Measurements from ENCODE around the gene LETM1.

LETM1 gene

DNA sequence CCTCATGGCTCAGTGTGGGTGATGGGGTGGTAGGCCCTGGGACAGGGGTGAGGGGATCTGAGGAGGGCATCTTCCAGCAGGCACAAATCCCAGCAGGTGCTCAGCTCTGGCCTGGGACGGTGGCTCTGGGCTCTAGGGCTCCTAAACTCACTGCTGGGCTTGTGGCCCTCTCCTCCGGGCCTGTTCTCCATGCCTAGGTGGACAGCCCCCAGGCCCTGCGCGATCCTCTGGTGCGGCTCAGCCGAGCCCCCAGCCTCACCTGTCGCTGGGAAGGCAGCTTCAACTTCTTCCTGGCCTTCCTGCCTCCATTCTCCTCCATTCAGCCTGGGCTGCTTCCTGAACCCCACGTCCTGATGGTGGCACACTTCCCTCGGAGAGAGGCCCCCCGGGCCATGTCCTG is 82.2 kb downstream of the LETM1 start:
- no peak for DNase-seq

DNA sequence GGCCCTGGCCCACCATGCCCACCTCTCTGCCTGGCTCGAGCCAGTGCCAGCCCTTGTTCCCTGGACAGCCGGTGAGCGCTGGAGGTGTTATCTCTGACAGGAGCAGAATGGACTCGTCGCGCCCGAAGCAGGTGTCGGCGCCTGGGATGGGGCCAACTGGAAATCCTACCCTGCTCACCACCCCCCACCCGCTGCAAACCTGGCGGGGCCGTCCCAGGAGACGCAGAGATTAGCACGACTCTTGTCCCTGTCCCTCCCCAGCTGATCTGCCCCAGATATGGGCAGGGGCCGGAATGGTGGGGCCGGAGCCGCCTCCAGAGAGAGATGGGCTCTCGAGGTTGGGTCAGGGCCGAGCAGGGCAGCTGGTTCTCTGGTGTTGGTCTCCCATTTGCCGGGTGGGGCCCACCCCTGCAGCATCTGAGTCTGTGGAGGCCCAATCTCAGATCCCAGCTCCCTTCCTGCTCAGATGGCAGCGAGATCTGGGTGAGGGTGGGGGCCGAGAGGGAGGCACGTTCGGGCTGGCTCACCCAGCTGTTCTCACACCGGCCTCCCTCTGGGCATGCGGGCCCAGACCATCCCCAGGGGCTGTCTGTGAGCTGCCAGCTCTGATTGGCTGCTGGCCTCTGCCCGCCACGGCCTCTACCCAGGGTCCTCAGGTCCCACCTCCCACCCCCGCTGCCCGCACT is 83.0 kb downstream of the LETM1 start:
- DNase-seq: no peak

DNA sequence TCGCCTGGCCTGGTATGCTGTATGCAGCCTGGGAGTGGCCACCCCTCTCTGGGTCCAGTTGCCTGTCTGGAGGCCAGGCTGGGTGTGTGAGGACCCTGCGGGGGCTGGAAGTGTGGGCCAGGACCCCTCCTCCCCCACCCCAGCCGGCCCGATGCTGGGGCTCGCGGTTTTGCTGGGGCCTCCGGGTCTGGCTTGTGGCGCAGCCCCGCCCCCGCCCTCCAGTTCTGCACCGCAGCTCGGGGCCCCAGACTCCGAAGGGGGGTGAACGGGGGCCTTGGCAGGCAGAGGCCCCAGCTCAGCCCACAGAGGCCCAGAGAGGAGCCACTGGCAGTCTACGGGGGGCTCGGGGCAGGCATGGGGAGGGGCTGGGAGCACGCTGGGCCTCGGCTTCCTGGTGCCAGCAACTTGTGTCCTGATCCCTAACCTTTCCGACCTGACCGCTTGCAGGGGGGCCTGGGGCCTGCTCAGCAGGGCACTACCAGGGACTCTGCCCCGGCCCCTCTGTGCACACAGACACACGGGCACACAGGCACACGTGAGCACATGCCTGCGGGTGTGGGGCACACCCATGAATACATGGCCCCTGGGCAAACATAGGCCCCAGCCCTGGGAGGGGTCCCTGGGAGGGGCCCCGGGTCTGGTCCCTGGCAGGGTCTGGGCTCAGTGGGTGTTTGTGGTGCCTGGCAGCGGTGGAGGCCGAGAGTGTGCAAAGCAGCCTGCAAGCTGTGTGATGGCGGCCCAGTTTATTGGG is 84.2 kb downstream of the LETM1 start:
- DNase-seq: peak; percentile 16

DNA sequence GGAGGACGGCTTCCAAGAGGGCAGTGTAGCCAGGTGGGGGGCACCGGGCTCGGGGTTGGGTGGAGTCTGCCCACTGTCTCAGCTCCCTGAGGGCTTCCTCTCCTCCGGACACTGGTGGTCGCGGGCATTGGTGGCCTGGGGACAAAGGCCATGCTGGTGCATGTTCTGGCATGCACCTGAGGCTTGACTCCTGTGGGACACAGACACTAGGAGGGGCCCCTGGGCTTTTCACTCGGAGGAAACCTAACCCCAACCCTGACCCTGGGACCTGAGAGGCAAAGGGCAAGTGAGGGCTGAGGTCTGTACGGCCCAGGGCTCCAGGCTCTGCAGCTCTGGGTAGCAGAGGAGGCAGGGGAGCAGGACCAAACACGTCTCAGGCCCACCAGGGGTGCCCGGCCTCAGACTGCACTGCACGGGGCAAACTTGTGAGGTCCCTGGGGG is 85.1 kb downstream of the LETM1 start:
- DNase-seq: no peak

DNA sequence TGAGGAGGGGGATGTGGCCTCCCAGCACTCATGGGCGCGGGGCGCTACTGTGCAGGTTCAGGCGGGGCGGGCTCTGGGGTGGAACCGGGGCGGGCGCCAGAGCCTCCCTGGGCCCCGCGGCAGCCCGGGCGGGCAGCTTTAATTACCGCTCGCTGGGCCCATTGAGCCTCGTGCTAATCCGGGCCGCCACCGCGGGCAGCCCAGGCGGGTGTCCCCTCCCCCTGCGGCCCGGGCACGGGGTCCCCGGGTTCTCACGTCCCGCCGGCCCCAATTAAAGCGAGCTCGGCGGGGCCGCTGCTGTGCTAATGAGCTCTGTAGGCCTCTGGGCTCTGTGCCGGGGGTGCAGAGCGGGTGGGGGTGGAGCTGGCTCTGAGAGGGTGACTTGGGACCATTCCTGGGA is 85.7 kb downstream of the LETM1 start:
- DNase-seq: no peak

DNA sequence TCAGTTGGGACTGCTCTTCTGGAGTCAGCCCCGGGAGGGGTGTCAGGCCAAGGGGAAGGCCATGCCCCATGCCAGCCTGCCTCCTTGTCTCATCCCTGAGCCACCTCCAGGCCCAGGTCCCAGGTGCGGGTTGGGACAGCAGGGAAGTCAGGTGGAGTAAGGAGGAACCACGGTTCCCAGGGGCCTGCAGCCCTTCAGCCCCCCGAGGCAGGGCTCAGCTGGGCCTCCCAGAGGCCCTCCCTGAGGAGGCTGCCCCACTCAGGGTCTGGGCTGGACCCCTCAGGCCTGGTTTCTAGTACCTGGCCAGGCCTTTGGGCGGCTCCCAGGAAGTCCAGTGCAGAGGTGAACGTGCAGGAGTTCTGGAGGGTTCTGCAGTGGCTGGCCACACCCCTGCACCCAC is 86.3 kb downstream of the LETM1 start:
- no peak for DNase-seq

DNA sequence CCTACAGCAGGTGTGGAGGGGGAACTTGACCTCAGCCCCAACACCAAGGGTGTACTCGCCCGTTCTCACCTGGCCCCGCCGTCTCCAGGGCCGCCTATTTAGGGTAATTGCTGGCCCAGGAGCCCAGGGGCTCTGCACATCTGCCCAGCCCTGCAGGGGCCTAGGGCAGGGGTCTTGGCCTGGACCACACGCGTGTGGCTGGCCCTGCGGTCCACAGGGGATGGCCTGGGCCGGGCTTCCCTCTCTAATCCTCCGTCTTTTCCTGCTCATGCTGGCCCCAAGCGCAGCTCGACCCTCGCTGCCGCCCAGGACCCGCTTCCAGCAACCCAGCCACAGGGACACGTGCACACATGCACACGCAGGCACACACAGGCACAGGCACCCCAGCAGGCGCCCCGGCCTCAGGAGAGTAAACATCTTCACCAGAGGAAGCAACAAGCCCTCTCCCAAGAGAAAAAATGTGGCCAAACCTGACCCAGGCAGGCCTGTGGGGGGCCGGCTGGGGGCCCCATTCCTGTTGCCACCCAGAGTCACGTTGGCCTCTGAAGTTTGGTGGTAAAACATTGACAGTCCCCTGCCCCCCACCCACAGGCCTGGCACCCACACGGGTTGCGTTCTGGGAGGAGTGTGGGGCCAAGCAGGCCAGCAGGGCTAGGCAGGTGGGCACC is 87.5 kb downstream of the LETM1 start:
- DNase-seq: no peak

DNA sequence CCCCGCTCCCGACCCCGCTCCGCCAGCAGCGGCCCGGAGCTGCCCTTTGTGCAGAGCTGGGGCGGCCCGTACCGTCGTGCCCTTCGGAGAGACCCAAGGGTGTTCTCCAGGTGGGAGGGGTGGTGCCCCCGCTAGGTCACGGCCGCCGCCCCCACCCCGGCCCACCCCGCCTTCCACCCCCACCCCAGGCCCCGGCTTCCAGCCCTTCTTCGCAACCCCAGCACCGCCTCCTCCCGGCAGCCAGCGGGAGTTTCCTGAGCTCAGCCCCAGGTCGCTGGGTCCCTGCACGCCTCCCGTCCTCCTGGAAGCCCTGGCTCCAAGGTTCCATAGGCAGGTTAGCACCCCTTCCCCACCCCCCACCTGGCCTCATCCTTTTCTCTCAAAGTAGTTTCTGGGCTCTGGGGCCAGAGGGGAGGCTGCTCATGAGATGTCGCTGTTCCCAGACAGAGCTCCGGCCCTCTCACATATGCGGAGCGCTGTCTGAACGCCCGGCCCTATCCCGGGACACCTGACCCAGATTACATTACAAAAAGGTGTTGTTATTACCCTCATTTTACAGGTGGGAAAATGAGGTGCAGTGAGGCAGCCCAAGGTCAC is 88.1 kb downstream of the LETM1 start:
- DNase-seq: no peak

DNA sequence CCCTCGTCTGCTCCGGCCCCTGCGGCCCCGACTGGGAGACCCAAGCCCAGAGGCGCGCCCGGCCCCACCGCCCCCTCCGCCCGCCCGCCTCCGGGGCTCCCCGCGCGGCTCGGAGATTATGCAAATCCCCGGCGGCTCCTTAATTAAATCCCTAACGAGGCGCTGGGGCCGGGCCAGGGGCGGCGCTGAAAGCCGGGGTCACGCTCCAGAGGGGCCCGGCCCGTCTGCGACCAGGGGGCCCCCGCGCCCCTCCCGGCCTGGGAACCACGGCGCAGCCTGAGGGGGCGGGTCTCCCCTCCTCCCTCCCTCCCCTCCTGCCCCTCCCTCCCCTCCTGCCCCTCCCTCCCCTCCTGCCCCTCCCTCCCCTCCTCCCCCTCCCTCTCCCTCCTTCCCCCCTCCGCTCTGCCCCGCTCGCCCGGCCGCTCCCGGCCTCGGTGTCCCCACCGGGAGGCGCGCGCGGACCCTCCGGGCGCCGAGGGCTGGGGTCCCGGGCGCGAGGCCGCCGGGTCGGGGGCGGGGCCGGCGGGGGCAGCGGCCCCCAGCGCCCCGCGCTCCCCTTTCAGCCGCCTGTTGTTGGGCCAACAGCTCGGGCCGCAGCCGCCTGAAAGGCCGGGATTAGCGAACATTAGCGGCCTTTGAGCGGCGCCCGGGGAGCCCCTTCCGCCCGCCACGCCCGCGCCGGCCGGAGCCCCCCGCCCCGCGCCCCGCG is 88.7 kb downstream of the LETM1 start:
- no peak for DNase-seq

DNA sequence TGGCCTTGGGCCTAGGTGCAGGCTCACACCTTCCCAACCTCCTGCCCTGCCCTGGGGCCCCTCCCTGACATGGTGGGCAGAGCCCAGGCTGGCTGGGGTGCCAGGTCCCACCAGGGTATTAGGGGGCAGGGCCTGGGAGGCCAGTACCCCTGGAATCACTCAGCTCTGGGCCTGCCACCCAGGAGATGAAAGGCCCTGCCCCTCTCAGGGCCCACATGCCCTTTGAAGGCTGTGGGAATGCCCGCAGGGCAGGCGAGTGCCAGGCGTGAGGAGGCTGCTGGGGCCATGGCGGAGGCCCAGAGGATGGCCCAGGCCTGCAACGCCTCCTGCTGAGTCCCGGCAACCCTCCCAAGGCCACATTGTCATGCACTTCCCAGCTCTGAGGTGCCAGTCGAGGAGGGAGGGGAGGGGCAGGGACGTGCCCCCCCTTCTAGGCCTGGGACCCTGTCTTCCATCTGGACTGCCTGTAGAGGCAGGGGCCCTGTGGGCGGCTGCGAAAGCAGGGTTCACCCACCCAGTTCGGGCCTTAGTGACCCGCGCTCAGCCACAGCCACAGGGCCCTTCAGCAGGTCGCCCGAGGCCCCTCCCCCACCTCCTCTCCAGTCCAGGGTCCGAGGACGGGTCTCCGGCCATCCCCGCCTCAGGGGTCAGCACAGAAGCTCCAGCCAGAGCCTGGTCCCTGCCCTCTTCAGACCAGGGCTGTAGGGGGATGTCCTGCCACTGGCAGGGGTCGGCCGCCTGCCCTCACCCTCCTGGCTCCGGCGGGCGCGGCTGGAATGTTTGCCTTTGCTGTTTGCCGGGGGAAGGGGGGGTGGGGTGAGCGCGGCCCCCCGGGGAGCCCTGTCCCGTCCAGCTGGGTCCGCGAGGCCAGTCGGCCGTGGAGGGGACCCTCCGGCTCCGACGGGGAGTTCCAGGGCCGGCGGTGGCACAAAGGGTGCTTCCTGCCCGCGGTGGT is 89.6 kb downstream of the LETM1 start:
- DNase-seq: no peak

DNA sequence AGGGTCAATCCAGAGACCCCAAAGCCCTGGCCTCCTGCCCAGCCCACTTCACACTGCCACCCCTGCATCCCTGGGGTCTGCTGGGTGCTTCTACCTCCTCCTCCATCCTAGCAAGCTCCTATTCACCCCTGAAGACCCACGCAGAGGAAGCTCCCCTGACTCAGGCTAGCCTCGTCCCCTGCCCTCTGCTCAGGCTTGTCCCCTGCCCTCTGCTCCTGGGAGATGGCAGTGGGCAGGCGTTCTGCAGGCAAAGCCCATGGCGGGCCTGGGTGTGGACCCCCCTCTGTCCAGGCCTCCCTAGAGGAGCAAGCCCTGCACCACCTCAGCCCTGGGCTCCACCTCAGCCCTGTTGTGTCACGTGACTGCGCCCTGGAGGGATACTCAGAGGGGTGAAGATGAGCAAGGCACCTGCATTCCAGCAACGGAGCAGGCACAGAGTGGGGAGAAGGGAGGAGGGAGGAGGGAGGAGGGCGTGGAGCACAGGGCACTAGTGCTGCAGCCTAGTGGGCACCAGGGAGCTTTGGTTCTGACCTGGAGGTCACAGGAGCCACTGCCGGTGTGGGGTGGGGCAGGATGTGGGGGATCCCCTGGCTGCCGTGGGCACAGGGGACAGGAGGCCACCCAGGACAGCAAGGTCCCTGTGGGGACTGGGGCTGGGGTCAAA is 90.4 kb downstream of the LETM1 start:
- DNase-seq: no peak

DNA sequence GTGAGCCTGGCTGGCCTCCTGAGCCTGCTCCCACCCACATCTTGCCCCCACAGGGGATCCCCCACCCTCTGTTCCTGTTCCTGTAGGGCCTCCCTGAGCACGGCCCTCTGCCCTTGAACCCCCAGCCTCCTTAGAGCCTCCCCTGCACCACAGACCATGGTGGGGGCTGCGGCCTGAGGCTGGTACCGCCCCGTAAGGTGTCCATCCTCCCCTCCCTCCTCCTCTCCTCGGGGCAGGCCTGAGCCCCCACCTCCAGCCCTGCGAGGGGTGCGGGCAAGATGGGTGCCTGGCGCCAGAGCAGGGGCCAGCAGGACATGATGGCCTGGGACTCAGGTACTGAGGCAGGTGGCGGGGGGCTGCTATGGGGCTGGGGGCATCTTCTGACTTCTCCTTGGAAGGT is 91.3 kb downstream of the LETM1 start:
- DNase-seq: no peak

DNA sequence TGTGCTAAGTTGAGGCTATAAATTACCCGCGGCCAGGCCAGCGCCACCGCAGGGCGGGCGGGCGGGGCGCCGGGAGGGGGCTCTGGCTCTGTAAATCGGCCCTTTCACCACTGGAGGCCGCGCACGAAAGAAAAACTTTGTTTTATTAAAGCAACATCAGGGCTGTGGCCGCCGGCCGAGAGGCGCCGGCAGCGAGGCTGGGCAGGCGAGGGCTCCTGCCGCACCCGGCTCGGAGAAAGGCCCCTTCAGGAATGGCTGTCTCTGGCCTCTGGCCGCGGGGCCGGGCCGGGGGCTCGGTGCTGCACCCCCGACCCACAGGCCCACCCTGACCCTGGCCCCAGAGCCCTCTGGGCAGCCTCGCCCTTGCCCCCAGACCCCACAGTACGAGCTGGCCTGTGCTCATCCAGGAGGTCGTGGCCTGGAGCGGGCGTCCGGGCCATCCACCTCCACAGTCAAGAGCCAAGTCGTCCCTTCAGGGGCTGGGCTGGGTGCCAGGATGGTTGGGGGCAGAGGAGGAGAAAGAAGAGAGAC is 92.3 kb downstream of the LETM1 start:
- peak; percentile 53 for DNase-seq

DNA sequence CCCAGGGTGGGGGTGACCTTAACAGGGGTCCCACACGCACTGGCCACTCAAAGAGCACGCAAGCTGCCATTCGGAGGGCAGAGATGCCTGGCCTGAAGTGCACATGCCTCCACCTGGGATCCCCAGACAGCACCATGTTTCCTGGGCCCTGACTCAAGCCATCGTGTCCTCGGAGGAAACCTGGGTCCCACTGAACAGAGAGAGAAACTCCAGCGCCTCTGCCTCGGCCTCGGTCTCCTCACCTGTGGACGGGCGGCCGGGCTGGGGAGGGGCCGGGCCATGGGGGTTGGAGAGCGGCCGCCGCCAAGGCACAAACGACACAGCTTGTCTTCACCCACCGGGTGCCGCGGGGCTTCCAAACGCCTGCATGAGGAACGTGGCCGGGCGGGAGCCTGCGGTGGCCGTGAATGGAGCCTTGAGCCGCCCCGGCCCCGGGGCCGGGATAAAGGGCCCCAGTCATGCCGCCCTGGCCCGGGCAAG is 92.8 kb downstream of the LETM1 start:
- no peak for DNase-seq

DNA sequence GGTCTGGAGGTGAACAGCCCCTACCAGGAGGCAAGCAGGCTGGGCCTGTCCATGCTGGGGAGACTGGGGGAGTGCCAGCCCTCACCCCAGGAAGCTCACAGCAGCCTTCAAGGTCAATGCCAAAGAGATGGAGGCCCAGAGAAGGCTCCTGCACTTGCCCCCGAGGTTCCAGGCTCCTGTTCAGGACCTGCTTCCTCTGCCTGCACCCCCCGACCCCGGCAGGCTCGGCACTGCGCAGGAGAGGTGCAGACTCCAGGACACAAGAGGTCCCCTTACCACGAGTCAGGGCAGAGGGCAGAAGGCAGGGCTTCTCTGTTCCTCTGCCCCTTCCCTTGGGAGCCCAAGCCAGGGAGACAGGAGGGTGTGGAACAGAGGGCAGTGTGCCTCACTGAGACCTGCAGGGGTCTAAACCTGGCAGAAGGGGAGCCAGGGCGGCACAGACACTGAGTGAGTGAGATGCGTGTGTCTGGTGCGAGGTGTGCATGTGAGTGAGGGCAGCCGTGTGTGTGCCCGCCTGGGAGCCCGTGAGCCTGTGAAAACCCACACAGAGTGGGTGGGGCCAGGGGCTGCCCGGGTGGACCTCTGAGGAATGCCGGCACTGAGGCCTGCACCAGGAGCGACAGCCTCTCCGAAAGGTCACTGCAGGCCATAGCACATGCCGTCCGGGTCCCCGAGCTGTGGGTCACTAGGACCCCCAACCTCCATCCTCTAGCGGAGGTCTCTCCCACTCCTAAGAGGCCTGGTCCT is 93.5 kb downstream of the LETM1 start:
- no peak for DNase-seq

All from MV-4-11 (cell line).